ENCODE data around the gene AMDHD2.
"Not testable (repeated sequence)": the region's sequence is repeated elsewhere in the genome, so short reads cannot be mapped to it uniquely, and the experiment has no call there.

The AMDHD2 gene

GRCh38 chr16:2520097-2520783, at the start of gene AMDHD2:
TSS of gene AMDHD2 (plus strand) at chr16:2520371. CDS start at chr16:2520459, 88 bp downstream.
- peak; percentile 88 to 89 for DNase-seq

GRCh38 chr16:2470603-2471015, 49.6 kb upstream of the AMDHD2 start:
- DNase-seq = no peak

GRCh38 chr16:2471016-2471652, 49.0 kb upstream of the AMDHD2 start, which contains the start of gene NTN3:
TSS of gene NTN3 (plus strand) at chr16:2471297. CDS start at chr16:2471702, 405 bp downstream.
- peak in 1 of 2 experiments; percentile 32 for DNase-seq

GRCh38 chr16:2471653-2472487, 48.3 kb upstream of the AMDHD2 start:
- no peak for DNase-seq

GRCh38 chr16:2472488-2472864, 47.7 kb upstream of the AMDHD2 start:
- DNase-seq = no peak

GRCh38 chr16:2472885-2473445, 47.2 kb upstream of the AMDHD2 start:
- no peak for DNase-seq

- peak; percentile 29 to 31 for DNase-seq
These were observed 46.7 kb upstream of the AMDHD2 start for GRCh38 chr16:2473446-2473926.

- DNase-seq = peak; percentile 56 to 57
These were observed 45.9 kb upstream of the AMDHD2 start for GRCh38 chr16:2473999-2474876.

GRCh38 chr16:2474877-2475412, 45.2 kb upstream of the AMDHD2 start, which contains the start of gene TBC1D24:
TSS of gene TBC1D24 (plus strand) at chr16:2475127. CDS start at chr16:2496149, 21,022 bp downstream.
- peak; percentile 74 to 87 for DNase-seq

GRCh38 chr16:2475413-2476344, 44.5 kb upstream of the AMDHD2 start:
- peak; percentile 31 to 46 for DNase-seq

GRCh38 chr16:2476345-2476720, 43.8 kb upstream of the AMDHD2 start:
- no peak for DNase-seq

GRCh38 chr16:2476741-2477140, 43.4 kb upstream of the AMDHD2 start:
- DNase-seq = no peak

- DNase-seq = no peak
These were observed 42.8 kb upstream of the AMDHD2 start for GRCh38 chr16:2477327-2477726.

- no peak for DNase-seq
These were observed 41.9 kb upstream of the AMDHD2 start for GRCh38 chr16:2478279-2478678.

GRCh38 chr16:2479996-2480395, 40.2 kb upstream of the AMDHD2 start:
- DNase-seq = not testable (repeated sequence)

GRCh38 chr16:2480948-2481347, 39.2 kb upstream of the AMDHD2 start:
- no peak for DNase-seq

GRCh38 chr16:2481676-2482075, 38.5 kb upstream of the AMDHD2 start:
- DNase-seq = no peak

GRCh38 chr16:2482249-2482648, 37.9 kb upstream of the AMDHD2 start:
- no peak for DNase-seq

GRCh38 chr16:2482708-2483534, 37.2 kb upstream of the AMDHD2 start:
- no peak for DNase-seq
